ENCODE data around the gene RAE1.

RAE1 gene

DNA sequence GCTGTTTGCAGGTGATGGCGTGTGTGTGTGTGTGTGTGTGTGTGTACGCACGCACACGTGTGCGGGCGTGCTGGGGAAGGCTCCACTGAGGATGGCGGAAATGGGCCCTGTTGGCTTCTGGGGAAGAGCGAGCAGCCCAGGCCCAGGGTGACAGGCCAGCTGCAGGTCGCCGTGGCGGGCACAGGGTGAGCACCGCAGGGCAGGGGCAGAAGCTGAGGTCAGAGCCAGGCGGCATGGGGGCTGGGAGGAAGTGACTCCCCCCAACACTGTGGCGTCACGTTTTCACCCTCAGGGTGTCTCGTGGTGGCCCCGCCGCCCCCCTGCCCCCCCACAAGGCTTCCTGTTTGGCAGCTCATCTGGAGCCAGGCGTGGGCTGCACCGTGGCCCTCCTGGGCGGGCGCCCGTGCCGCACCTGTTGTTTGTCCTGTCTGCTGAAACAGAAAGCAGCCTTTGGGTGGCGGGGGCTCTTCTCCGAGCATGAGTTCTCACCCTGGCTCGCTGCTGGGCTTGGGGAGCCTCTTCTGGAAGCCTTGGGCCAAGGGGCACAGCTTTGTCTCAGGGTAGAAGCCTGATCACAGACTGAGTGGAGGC, 47.3 kb downstream of the RAE1 start:
- Histone ChIP-seq H3K4me1 (ENCODE audit: control insufficient read depth in 1 of 2, insufficient read depth in 2 of 2, low read length in 2 of 2) (peaks cover 41 to 50% of the 10 kb centered on the region in 2 experiments), H3K9ac (ENCODE audit: low read length) (no peak overlapping the region), H3K4ac (ENCODE audit: low read depth, low read length) (no peak overlapping the region), H3K18ac (ENCODE audit: low read length) (no peak overlapping the region), H2AFZ (ENCODE audit: insufficient read depth, low read length, poor library complexity) (no peak overlapping the region), H4K91ac (ENCODE audit: low read depth, low read length) (no peak overlapping the region), H3K79me2 (ENCODE audit: control insufficient read depth, insufficient read depth, low read length, poor library complexity) (peaks cover 12% of the 10 kb centered on the region), H2BK12ac (ENCODE audit: low read length) (no peak overlapping the region), H2BK120ac (ENCODE audit: insufficient read depth, low read length, poor library complexity) (no peak overlapping the region), H4K8ac (ENCODE audit: low read depth, low read length) (no peak overlapping the region), H2AK5ac (ENCODE audit: low read length) (no peak overlapping the region), H3K4me2 (ENCODE audit: low read length) (no peak overlapping the region), H3K36me3 (ENCODE audit: control insufficient read depth in 1 of 2, insufficient read depth in 2 of 2, low read length in 2 of 2) (peaks cover 94 to 96% of the 10 kb centered on the region in 2 experiments), H3K27ac (ENCODE audit: low read depth, low read length) (no peak overlapping the region), H3K79me1 (ENCODE audit: low read length) (peaks cover 6% of the 10 kb centered on the region), H2BK5ac (ENCODE audit: low read depth, low read length, poor library complexity) (no peak overlapping the region), H3K27me3 (ENCODE audit: insufficient read depth, low read length) (no peaks in the 10 kb centered on the region), H3K14ac (ENCODE audit: low read length) (no peak overlapping the region), H4K12ac (ENCODE audit: low read depth, low read length) (no peak overlapping the region), H3K9me3 (ENCODE audit: insufficient read depth, low read depth, low read length) (no peaks in the 10 kb centered on the region), H3K4me3 (ENCODE audit: low read depth, low read length) (no peak overlapping the region), H3K23ac (ENCODE audit: low read length) (no peak overlapping the region)
- DNase-seq = no peak
- no CpG with 5 or more reads among the region's 27 CpGs for WGBS (ENCODE audit: extremely low coverage, insufficient coverage, insufficient read length)

GRCh38 chr20:57398901-57399535, 48.0 kb downstream of the RAE1 start:
- no peak overlapping the region for H3K14ac ChIP-seq (ENCODE audit: low read length)

DNA sequence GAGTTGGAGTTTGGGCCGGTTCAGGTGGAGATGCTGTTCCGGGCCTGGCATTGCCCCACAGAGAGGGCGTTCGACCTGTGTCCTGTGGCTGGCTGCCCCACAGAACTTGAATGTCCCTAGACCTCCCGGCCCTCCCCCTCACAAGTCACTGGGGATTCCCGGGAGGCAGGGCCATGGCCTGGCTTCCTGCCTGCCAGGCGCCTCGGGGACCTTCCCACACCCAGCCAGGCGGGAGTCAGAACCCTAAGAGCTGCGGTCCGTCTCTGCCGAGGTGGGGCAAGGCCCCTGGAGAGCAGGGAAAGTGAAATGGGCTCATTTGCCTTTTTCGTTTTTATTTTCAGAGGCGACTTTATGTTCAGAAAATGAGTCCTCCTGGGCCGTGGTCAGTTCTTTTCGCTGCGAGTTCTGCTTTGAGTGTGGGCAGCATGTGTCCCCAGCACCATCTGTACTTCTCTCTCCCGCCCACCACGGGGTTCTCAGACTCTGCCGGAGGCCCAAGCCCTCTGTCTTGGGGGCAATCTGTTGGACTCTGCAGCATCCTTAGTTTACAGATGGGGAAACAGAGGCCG, 48.6 kb downstream of the RAE1 start:
- H3K36me3 ChIP-seq (ENCODE audit: control insufficient read depth in 1 of 2, insufficient read depth in 2 of 2, low read length in 2 of 2) = peaks cover 94% of the 10 kb centered on the region in 2 experiments
- peak overlapping the region; percentile 35 for H3K18ac ChIP-seq (ENCODE audit: low read length)
- no peak overlapping the region for H4K8ac ChIP-seq (ENCODE audit: low read depth, low read length)
- no peak overlapping the region for H3K4ac ChIP-seq (ENCODE audit: low read depth, low read length)
- no peak overlapping the region for H4K91ac ChIP-seq (ENCODE audit: low read depth, low read length)
- H3K4me1 ChIP-seq (ENCODE audit: control insufficient read depth in 1 of 2, insufficient read depth in 2 of 2, low read length in 2 of 2) = peaks cover 27 to 37% of the 10 kb centered on the region in 2 experiments
- no peak for DNase-seq
- no peak overlapping the region for H2AFZ ChIP-seq (ENCODE audit: insufficient read depth, low read length, poor library complexity)
- H2BK5ac ChIP-seq (ENCODE audit: low read depth, low read length, poor library complexity) = no peak overlapping the region
- H2BK12ac ChIP-seq (ENCODE audit: low read length) = no peak overlapping the region
- no peak overlapping the region for H3K4me3 ChIP-seq (ENCODE audit: low read depth, low read length)
- no peaks in the 10 kb centered on the region for H3K27me3 ChIP-seq (ENCODE audit: insufficient read depth, low read length)
- no peak overlapping the region for H2BK120ac ChIP-seq (ENCODE audit: insufficient read depth, low read length, poor library complexity)
- H3K9me3 ChIP-seq (ENCODE audit: insufficient read depth, low read depth, low read length) = no peaks in the 10 kb centered on the region
- peaks cover 8% of the 10 kb centered on the region for H3K79me2 ChIP-seq (ENCODE audit: control insufficient read depth, insufficient read depth, low read length, poor library complexity)
- H3K79me1 ChIP-seq (ENCODE audit: low read length) = peaks cover 6% of the 10 kb centered on the region
- no peak overlapping the region for H3K27ac ChIP-seq (ENCODE audit: low read depth, low read length)
- no peak overlapping the region for H3K14ac ChIP-seq (ENCODE audit: low read length)
- H3K9ac ChIP-seq (ENCODE audit: low read length) = no peak overlapping the region
- no CpG with 5 or more reads among the region's 21 CpGs for WGBS (ENCODE audit: extremely low coverage, insufficient coverage, insufficient read length)
- no peak overlapping the region for H4K12ac ChIP-seq (ENCODE audit: low read depth, low read length)
- H3K23ac ChIP-seq (ENCODE audit: low read length) = no peak overlapping the region
- no peak overlapping the region for H3K4me2 ChIP-seq (ENCODE audit: low read length)
- no peak overlapping the region for H2AK5ac ChIP-seq (ENCODE audit: low read length)

More at GRCh38 chr20:57398901-57399535, 48.0 kb downstream of the RAE1 start:
- no CpG with 5 or more reads among the region's 13 CpGs for WGBS (ENCODE audit: extremely low coverage, insufficient coverage, insufficient read length)
- peaks cover 34 to 43% of the 10 kb centered on the region in 2 experiments for H3K4me1 ChIP-seq (ENCODE audit: control insufficient read depth in 1 of 2, insufficient read depth in 2 of 2, low read length in 2 of 2)
- no peak overlapping the region for H3K4me2 ChIP-seq (ENCODE audit: low read length)
- H3K27me3 ChIP-seq (ENCODE audit: insufficient read depth, low read length) = no peaks in the 10 kb centered on the region
- H3K4me3 ChIP-seq (ENCODE audit: low read depth, low read length) = no peak overlapping the region
- peak overlapping the region; percentile 35 for H3K18ac ChIP-seq (ENCODE audit: low read length)
- H2AK5ac ChIP-seq (ENCODE audit: low read length) = no peak overlapping the region
- DNase-seq = no peak
- H3K23ac ChIP-seq (ENCODE audit: low read length) = no peak overlapping the region
- H3K79me1 ChIP-seq (ENCODE audit: low read length) = peaks cover 6% of the 10 kb centered on the region
- no peak overlapping the region for H4K91ac ChIP-seq (ENCODE audit: low read depth, low read length)
- no peak overlapping the region for H2BK120ac ChIP-seq (ENCODE audit: insufficient read depth, low read length, poor library complexity)
- no peak overlapping the region for H3K27ac ChIP-seq (ENCODE audit: low read depth, low read length)
- peaks cover 12% of the 10 kb centered on the region for H3K79me2 ChIP-seq (ENCODE audit: control insufficient read depth, insufficient read depth, low read length, poor library complexity)
- H2BK12ac ChIP-seq (ENCODE audit: low read length) = no peak overlapping the region
- peaks cover 94% of the 10 kb centered on the region in 2 experiments for H3K36me3 ChIP-seq (ENCODE audit: control insufficient read depth in 1 of 2, insufficient read depth in 2 of 2, low read length in 2 of 2)
- no peak overlapping the region for H2BK5ac ChIP-seq (ENCODE audit: low read depth, low read length, poor library complexity)
- no peaks in the 10 kb centered on the region for H3K9me3 ChIP-seq (ENCODE audit: insufficient read depth, low read depth, low read length)
- no peak overlapping the region for H4K8ac ChIP-seq (ENCODE audit: low read depth, low read length)
- H3K4ac ChIP-seq (ENCODE audit: low read depth, low read length) = no peak overlapping the region
- no peak overlapping the region for H3K9ac ChIP-seq (ENCODE audit: low read length)
- no peak overlapping the region for H4K12ac ChIP-seq (ENCODE audit: low read depth, low read length)
- H2AFZ ChIP-seq (ENCODE audit: insufficient read depth, low read length, poor library complexity) = no peak overlapping the region

GRCh38 chr20:57400231-57400701, 49.2 kb downstream of the RAE1 start:
- Histone ChIP-seq H2AK5ac (ENCODE audit: low read length) (no peak overlapping the region), H2BK120ac (ENCODE audit: insufficient read depth, low read length, poor library complexity) (no peak overlapping the region)
- no CpG with 5 or more reads among the region's 11 CpGs for WGBS (ENCODE audit: extremely low coverage, insufficient coverage, insufficient read length)

More at GRCh38 chr20:57400231-57400701, 49.2 kb downstream of the RAE1 start:
- no peaks in the 10 kb centered on the region for H3K27me3 ChIP-seq (ENCODE audit: insufficient read depth, low read length)
- no peak overlapping the region for H4K8ac ChIP-seq (ENCODE audit: low read depth, low read length)
- H3K18ac ChIP-seq (ENCODE audit: low read length) = no peak overlapping the region
- H3K36me3 ChIP-seq (ENCODE audit: control insufficient read depth in 1 of 2, insufficient read depth in 2 of 2, low read length in 2 of 2) = peaks cover 94 to 95% of the 10 kb centered on the region in 2 experiments
- no peak overlapping the region for H2AFZ ChIP-seq (ENCODE audit: insufficient read depth, low read length, poor library complexity)
- H3K23ac ChIP-seq (ENCODE audit: low read length) = no peak overlapping the region
- peaks cover 6% of the 10 kb centered on the region for H3K79me1 ChIP-seq (ENCODE audit: low read length)
- no peak overlapping the region for H2BK12ac ChIP-seq (ENCODE audit: low read length)
- no peak overlapping the region for H4K12ac ChIP-seq (ENCODE audit: low read depth, low read length)
- no peak overlapping the region for H3K14ac ChIP-seq (ENCODE audit: low read length)
- no peak overlapping the region for H4K91ac ChIP-seq (ENCODE audit: low read depth, low read length)
- no peak overlapping the region for H3K27ac ChIP-seq (ENCODE audit: low read depth, low read length)
- DNase-seq = no peak
- no peak overlapping the region for H3K4me3 ChIP-seq (ENCODE audit: low read depth, low read length)
- H3K4me1 ChIP-seq (ENCODE audit: control insufficient read depth in 1 of 2, insufficient read depth in 2 of 2, low read length in 2 of 2) = peaks cover 21 to 31% of the 10 kb centered on the region in 2 experiments
- H3K9ac ChIP-seq (ENCODE audit: low read length) = no peak overlapping the region
- H3K4me2 ChIP-seq (ENCODE audit: low read length) = no peak overlapping the region
- no peak overlapping the region for H3K4ac ChIP-seq (ENCODE audit: low read depth, low read length)
- peaks cover 5% of the 10 kb centered on the region for H3K79me2 ChIP-seq (ENCODE audit: control insufficient read depth, insufficient read depth, low read length, poor library complexity)
- no peaks in the 10 kb centered on the region for H3K9me3 ChIP-seq (ENCODE audit: insufficient read depth, low read depth, low read length)
- no peak overlapping the region for H2BK5ac ChIP-seq (ENCODE audit: low read depth, low read length, poor library complexity)
